Activated CD4-positive, alpha-beta T cell treated with anti-CD3 and anti-CD28 coated beads, Interleukin-2, amount 50 U/mL, for 24 hours (primary cell): Measurements from ENCODE around the gene TAB2.
A peak's percentile ranks its signal among the peaks of the same experiment; 100 is the strongest.

ENCODE experiments used
- DNase-seq, 2 donors: peaks; one replicate each; pipeline ENCODE4 v3.0.0-alpha.2; 2020; ENCODE audit warnings: low read depth in 1 of 2, low spot score in 1 of 2

The TAB2 gene

GRCh38 chr6:149405823-149406765 lies 88.6 kb downstream of the TAB2 start:
- no peak for DNase-seq

- no peak for DNase-seq
Observed at GRCh38 chr6:149409617-149410016, 92.1 kb downstream of the TAB2 start.

GRCh38 chr6:149410557-149410956 lies 93.0 kb downstream of the TAB2 start:
- no peak for DNase-seq

GRCh38 chr6:149414009-149414408 lies 96.5 kb downstream of the TAB2 start:
- no peak for DNase-seq

GRCh38 chr6:149414821-149415220 lies 97.3 kb downstream of the TAB2 start:
- no peak for DNase-seq

GRCh38 chr6:149419696-149420404 lies 102.3 kb downstream of the TAB2 start:
- no peak for DNase-seq

GRCh38 chr6:149421132-149421531 lies 103.6 kb downstream of the TAB2 start:
- no peak for DNase-seq

- DNase-seq, result no peak
Observed at GRCh38 chr6:149422581-149422980, 105.1 kb downstream of the TAB2 start.

- DNase-seq, result no peak
Observed at GRCh38 chr6:149423964-149424440, 106.5 kb downstream of the TAB2 start.

- no peak for DNase-seq
Observed at GRCh38 chr6:149425224-149425623, 107.7 kb downstream of the TAB2 start.

- DNase-seq, result no peak
Observed at GRCh38 chr6:149425754-149426153, 108.2 kb downstream of the TAB2 start.

- no peak for DNase-seq
Observed at GRCh38 chr6:149428606-149429005, 111.1 kb downstream of the TAB2 start.

GRCh38 chr6:149429427-149430360 lies 112.2 kb downstream of the TAB2 start:
- DNase-seq, result no peak

GRCh38 chr6:149431905-149432775 lies 114.6 kb downstream of the TAB2 start:
- DNase-seq, result peak; percentile 90 to 91

- no peak for DNase-seq
Observed at GRCh38 chr6:149433405-149433804, 115.9 kb downstream of the TAB2 start.

- DNase-seq, result no peak
Observed at GRCh38 chr6:149433881-149434280, 116.4 kb downstream of the TAB2 start.

GRCh38 chr6:149435919-149436586 lies 118.5 kb downstream of the TAB2 start:
- DNase-seq, result no peak

GRCh38 chr6:149436647-149437046 lies 119.1 kb downstream of the TAB2 start:
- DNase-seq, result no peak

- DNase-seq, result no peak
Observed at GRCh38 chr6:149437212-149437611, 119.7 kb downstream of the TAB2 start.

- no peak for DNase-seq
Observed at GRCh38 chr6:149438855-149439254, 121.3 kb downstream of the TAB2 start.
